GM13976 (cell line): ENCODE measurements around the gene CACNA2D4.

ENCODE experiments used
- DNase-seq: peaks from one replicate; pipeline ENCODE4 v3.0.0; 2012; ENCODE audit warnings: low spot score
- in situ Hi-C: fragments of 300-500 bp; cut with MboI; formaldehyde crosslinking; loops from one replicate; pipeline ENCODE4 v1.12.0; 2022; ENCODE audit warnings: low sequenced_read_pairs, mixed read lengths, inconsistent platforms; ENCODE audit not compliant: unreplicated experiment
- TF ChIP-seq, protein P1 (sequence below): IDR thresholded peaks from 2 replicates; pipeline ENCODE4 v1.5.1; 2012; ENCODE audit warnings: borderline replicate concordance, mild to moderate bottlenecking; ENCODE audit not compliant: insufficient read depth; ENCODE audit errors: extremely low read depth, missing control alignments, control extremely low read depth

The CACNA2D4 gene

DNA sequence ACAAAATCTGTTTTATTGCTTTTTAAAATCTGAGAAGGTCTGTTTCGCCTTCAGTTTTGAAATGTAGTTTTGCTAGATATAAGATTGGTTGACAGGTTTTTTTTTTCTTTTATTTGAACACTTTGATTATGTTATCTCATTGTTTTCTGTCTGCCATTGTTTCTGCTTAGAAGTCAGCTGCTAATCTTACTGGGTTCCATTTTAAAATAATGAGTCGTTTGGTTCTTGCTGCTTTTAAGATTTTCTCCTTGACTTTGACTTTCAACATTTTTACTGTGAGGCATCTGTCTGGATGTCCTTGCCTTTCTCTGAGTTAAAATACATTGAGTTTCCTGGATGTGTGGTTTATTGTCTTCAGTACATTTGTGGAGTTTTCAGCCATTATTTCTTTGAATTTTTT, 170.8 kb downstream of the CACNA2D4 start:
- TF ChIP-seq, protein P1, sequence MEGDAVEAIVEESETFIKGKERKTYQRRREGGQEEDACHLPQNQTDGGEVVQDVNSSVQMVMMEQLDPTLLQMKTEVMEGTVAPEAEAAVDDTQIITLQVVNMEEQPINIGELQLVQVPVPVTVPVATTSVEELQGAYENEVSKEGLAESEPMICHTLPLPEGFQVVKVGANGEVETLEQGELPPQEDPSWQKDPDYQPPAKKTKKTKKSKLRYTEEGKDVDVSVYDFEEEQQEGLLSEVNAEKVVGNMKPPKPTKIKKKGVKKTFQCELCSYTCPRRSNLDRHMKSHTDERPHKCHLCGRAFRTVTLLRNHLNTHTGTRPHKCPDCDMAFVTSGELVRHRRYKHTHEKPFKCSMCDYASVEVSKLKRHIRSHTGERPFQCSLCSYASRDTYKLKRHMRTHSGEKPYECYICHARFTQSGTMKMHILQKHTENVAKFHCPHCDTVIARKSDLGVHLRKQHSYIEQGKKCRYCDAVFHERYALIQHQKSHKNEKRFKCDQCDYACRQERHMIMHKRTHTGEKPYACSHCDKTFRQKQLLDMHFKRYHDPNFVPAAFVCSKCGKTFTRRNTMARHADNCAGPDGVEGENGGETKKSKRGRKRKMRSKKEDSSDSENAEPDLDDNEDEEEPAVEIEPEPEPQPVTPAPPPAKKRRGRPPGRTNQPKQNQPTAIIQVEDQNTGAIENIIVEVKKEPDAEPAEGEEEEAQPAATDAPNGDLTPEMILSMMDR, result no peak
- no peak for DNase-seq
- in situ Hi-C loops, result no loop called here

DNA sequence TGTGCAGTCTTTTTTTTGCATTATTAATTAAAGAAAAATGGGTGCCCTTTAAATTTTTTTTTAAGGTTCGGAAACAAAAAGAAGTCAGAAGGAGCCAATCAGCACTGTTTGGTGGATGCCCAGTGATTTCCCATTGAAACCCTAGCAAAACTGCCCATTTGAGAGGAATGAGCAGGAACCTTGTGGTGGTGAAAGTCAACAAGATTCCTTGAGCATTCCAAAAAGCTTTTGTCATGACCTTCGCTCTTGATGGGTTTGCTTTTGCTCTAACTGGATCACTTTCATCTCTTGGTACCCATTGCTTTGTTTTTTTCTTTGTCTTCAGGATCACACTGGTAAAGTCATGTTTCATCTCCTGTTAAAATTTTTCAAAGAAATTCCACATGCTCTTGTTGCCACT, 173.5 kb downstream of the CACNA2D4 start:
- in situ Hi-C loops, result no loop called here
- TF ChIP-seq, protein P1, result no peak
- no peak for DNase-seq
